Esophagus squamous epithelium (tissue), 5 donors: Measurements from ENCODE around the gene OVAAL. TPM values are rescaled to one million over a fixed set of nuclear protein-coding genes. Genes with fewer than 3 reads are reported as not detected.
A peak's percentile ranks its signal among the peaks of the same experiment; 100 is the strongest.

Experiments
- DNase-seq: peaks from one replicate; lab custom pipeline; 2025; lab: John Stamatoyannopoulos, UW
- H3K27ac ChIP-seq, 4 donors: fragments of 200-600 bp; sonication (generic); one replicate each; pipeline ENCODE4 v1.5.1; 2016 to 2019; ENCODE audit warnings: mild to moderate bottlenecking in 1 of 4
- H3K27me3 ChIP-seq, 4 donors: fragments of 200-600 bp; sonication (generic); 1 replicate in 3 of 4; 2 replicates in 1 of 4; pipeline versions ENCODE4 v1.5.1 to v1.6.0; 2017 to 2021; ENCODE audit warnings: antibody characterized with exemption in 1 of 4
- H3K36me3 ChIP-seq, 3 donors: fragments of 200-600 bp; sonication (generic); one replicate each; pipeline ENCODE4 v1.5.1; 2016 to 2019
- H3K4me1 ChIP-seq, 3 donors: fragments of 200-600 bp; sonication (generic); one replicate each; pipeline ENCODE4 v1.5.1; 2017 to 2019
- H3K4me3 ChIP-seq, 4 donors: fragments of 200-600 bp; sonication (generic); 1 replicate in 3 of 4; 2 replicates in 1 of 4; pipeline ENCODE4 v1.5.1; 2016 to 2019; ENCODE audit warnings: mild to moderate bottlenecking in 2 of 4, moderate library complexity in 1 of 4
- H3K9me3 ChIP-seq, 3 donors: fragments of 200-600 bp; sonication (generic); one replicate each; pipeline ENCODE4 v1.5.1; 2016 to 2019
- POLR2A ChIP-seq, 4 donors: fragments of 450-650 bp; IDR thresholded peaks; one replicate each; pipeline ENCODE4 v1.6.1; 2017; ENCODE audit warnings: antibody characterized with exemption in 4 of 4, mild to moderate bottlenecking in 4 of 4, moderate library complexity in 3 of 4
- WGBS, 2 donors: methylation state at CpG; one replicate each; pipeline ENCODE4 v1.1.5; 2018; 5-methylcytosine and 5-hydroxymethylcytosine counted together
- intact Hi-C: fragments of 100-400 bp; cut with DNase I; formaldehyde crosslinking; loops from one replicate; pipeline ENCODE4 v1.15.0; 2022
- total RNA-seq, 4 donors: library from RNA; depleted of rRNA; stranded (reverse); fragments of >200 nt; gene quantifications; one replicate each; pipeline ENCODE4 v1.1.0, GENCODE V29; 2016
- TF ChIP-seq, protein P1 (sequence below), 6 experiments: fragments of 450-650 bp in 4 of 6; fragments of 200-600 bp in 2 of 6; sonication (generic) in 2 of 6; IDR thresholded peaks; one replicate each; pipeline ENCODE4 v1.5.1; 2016 to 2019; ENCODE audit warnings: antibody characterized with exemption in 6 of 6, mild to moderate bottlenecking in 4 of 6, moderate library complexity in 4 of 6
- donor health status: DM: yes; HTN: yes; CAD: no.

The OVAAL gene
- total RNA-seq, 4 donors from 2014 or later = not detected

GRCh38 chr1:180610556-180611015, 51.8 kb downstream of the OVAAL start:
- Histone ChIP-seq H3K27me3 (no peaks in the 10 kb centered on the region), H3K4me3 (no peak overlapping the region), H3K9me3 (no peaks in the 10 kb centered on the region), H3K4me1 (peaks cover 18 to 62% (median 36%) of the 10 kb centered on the region in 3 donors), H3K27ac (peak overlapping the region; percentile 55 to 81 (median 72)), H3K36me3 (no peaks in the 10 kb centered on the region)
- TF ChIP-seq, protein P1, sequence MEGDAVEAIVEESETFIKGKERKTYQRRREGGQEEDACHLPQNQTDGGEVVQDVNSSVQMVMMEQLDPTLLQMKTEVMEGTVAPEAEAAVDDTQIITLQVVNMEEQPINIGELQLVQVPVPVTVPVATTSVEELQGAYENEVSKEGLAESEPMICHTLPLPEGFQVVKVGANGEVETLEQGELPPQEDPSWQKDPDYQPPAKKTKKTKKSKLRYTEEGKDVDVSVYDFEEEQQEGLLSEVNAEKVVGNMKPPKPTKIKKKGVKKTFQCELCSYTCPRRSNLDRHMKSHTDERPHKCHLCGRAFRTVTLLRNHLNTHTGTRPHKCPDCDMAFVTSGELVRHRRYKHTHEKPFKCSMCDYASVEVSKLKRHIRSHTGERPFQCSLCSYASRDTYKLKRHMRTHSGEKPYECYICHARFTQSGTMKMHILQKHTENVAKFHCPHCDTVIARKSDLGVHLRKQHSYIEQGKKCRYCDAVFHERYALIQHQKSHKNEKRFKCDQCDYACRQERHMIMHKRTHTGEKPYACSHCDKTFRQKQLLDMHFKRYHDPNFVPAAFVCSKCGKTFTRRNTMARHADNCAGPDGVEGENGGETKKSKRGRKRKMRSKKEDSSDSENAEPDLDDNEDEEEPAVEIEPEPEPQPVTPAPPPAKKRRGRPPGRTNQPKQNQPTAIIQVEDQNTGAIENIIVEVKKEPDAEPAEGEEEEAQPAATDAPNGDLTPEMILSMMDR (IDR thresholded peaks at IDR 0.05) = no peak
- no peak for TF ChIP-seq POLR2A (IDR thresholded peaks at IDR 0.05)
- DNase-seq = no peak
- intact Hi-C loops = no loop called here
- 74 to 75% methylated on average over 3 of the region's 3 CpGs for WGBS, 2 donors

GRCh38 chr1:180611016-180611930, 52.5 kb downstream of the OVAAL start:
- DNase-seq = no peak
- H3K27me3 ChIP-seq = no peaks in the 10 kb centered on the region
- H3K4me1 ChIP-seq = peaks cover 18 to 69% (median 38%) of the 10 kb centered on the region in 3 donors
- TF ChIP-seq, protein P1 (IDR thresholded peaks at IDR 0.05) = no peak
- no peak for TF ChIP-seq POLR2A (IDR thresholded peaks at IDR 0.05)
- WGBS, 2 donors = 16 to 18% methylated on average over 9 of the region's 9 CpGs
- H3K36me3 ChIP-seq = no peaks in the 10 kb centered on the region
- intact Hi-C loops = no loop called here
- no peak overlapping the region for H3K4me3 ChIP-seq
- no peaks in the 10 kb centered on the region for H3K9me3 ChIP-seq
- H3K27ac ChIP-seq = peak overlapping the region; percentile 55 to 81 (median 72)

GRCh38 chr1:180612632-180613031, 53.9 kb downstream of the OVAAL start:
- peaks cover 18 to 83% (median 52%) of the 10 kb centered on the region in 3 donors for H3K4me1 ChIP-seq
- WGBS, 2 donors = 47 to 82% methylated on average over 1 of the region's 1 CpG
- peak overlapping the region in 3 of 4 donors; percentile 44 to 74 (median 71) for H3K27ac ChIP-seq
- no peaks in the 10 kb centered on the region for H3K36me3 ChIP-seq
- no peak overlapping the region for H3K4me3 ChIP-seq
- no peaks in the 10 kb centered on the region for H3K9me3 ChIP-seq
- no peak for TF ChIP-seq POLR2A (IDR thresholded peaks at IDR 0.05)
- TF ChIP-seq, protein P1 (IDR thresholded peaks at IDR 0.05) = no peak
- no peak for DNase-seq
- intact Hi-C loops = no loop called here
- H3K27me3 ChIP-seq = no peaks in the 10 kb centered on the region

GRCh38 chr1:180614730-180615129, 56.0 kb downstream of the OVAAL start:
- Histone ChIP-seq H3K9me3 (no peaks in the 10 kb centered on the region), H3K27ac (peak overlapping the region; percentile 52 to 66 (median 58)), H3K4me1 (peaks cover 16 to 80% (median 50%) of the 10 kb centered on the region in 3 donors), H3K27me3 (no peaks in the 10 kb centered on the region), H3K36me3 (no peaks in the 10 kb centered on the region), H3K4me3 (no peak overlapping the region)
- 33 to 54% methylated on average over 3 to 5 of the region's 5 CpGs for WGBS, 2 donors
- intact Hi-C loops = no loop called here
- TF ChIP-seq, protein P1 (IDR thresholded peaks at IDR 0.05) = no peak
- TF ChIP-seq POLR2A (IDR thresholded peaks at IDR 0.05) = no peak
- DNase-seq = no peak
